OCI-LY1 (cell line): Measurements from ENCODE around the gene TMCC1.

ENCODE experiments used
- H2AFZ ChIP-seq: fragments of 200-600 bp; sonication (generic), shearing (Covaris generic); 2 replicates; pipeline ENCODE4 v1.6.0; 2014; ENCODE audit warnings: antibody characterized with exemption, mild to moderate bottlenecking, low read length
- H3F3A ChIP-seq: fragments of 200-600 bp; sonication (generic), shearing (Covaris generic); 2 replicates; pipeline ENCODE4 v1.6.0; 2014; ENCODE audit warnings: mild to moderate bottlenecking, antibody characterized with exemption, low read length, moderate library complexity; ENCODE audit not compliant: insufficient read depth
- H3K27ac ChIP-seq: fragments of 200-600 bp; sonication (generic); 2 replicates; pipeline ENCODE4 v1.5.1; 2014; ENCODE audit warnings: low read length, mixed run types, mild to moderate bottlenecking, low read depth; ENCODE audit not compliant: poor library complexity, severe bottlenecking
- H3K27me3 ChIP-seq: fragments of 200-600 bp; sonication (generic); 2 replicates; pipeline ENCODE4 v1.6.0; 2014; ENCODE audit warnings: antibody characterized with exemption, mild to moderate bottlenecking, low read length, moderate library complexity; ENCODE audit not compliant: insufficient read depth
- H3K36me3 ChIP-seq: fragments of 200-600 bp; sonication (generic); 2 replicates; pipeline ENCODE4 v1.6.1; 2014; ENCODE audit warnings: mild to moderate bottlenecking, antibody characterized with exemption, low read length, moderate library complexity, mixed read lengths; ENCODE audit not compliant: insufficient read depth
- H3K4me1 ChIP-seq: fragments of 200-600 bp; sonication (generic); 2 replicates; pipeline ENCODE4 v1.5.1; 2014; ENCODE audit warnings: mild to moderate bottlenecking, low read length, moderate library complexity; ENCODE audit not compliant: insufficient read depth, severe bottlenecking
- H3K4me2 ChIP-seq: fragments of 200-600 bp; sonication (generic), shearing (Covaris generic); 2 replicates; pipeline ENCODE4 v1.6.1; 2014; ENCODE audit warnings: low read length
- H3K4me3 ChIP-seq: fragments of 200-600 bp; sonication (generic); 2 replicates; pipeline ENCODE4 v1.5.1; 2014; ENCODE audit warnings: low read length, low read depth, mild to moderate bottlenecking, mixed read lengths; ENCODE audit not compliant: poor library complexity, severe bottlenecking
- H3K79me2 ChIP-seq: fragments of 200-600 bp; shearing (Covaris generic); 2 replicates; pipeline ENCODE4 v1.6.1; 2016; ENCODE audit warnings: mixed run types, low read length, mixed read lengths; ENCODE audit not compliant: insufficient read depth
- H3K9ac ChIP-seq: fragments of 200-600 bp; sonication (generic), shearing (Covaris generic); 2 replicates; pipeline ENCODE4 v1.6.1; 2014; ENCODE audit warnings: mild to moderate bottlenecking, low read length, mixed read lengths
- H3K9me2 ChIP-seq: fragments of 200-600 bp; sonication (generic), shearing (Covaris generic); 2 replicates; pipeline ENCODE4 v1.6.1; 2014; ENCODE audit warnings: low read depth, mild to moderate bottlenecking, low read length, mixed read lengths
- H3K9me3 ChIP-seq: fragments of 200-600 bp; shearing (Covaris generic); 2 replicates; pipeline ENCODE4 v1.6.1; 2014; ENCODE audit warnings: low read length, mixed read lengths
- H4K20me1 ChIP-seq: fragments of 200-600 bp; sonication (generic), shearing (Covaris generic); 2 replicates; pipeline ENCODE4 v1.6.0; 2016; ENCODE audit warnings: mild to moderate bottlenecking, low read length; ENCODE audit not compliant: insufficient read depth
- CTCF ChIP-seq: fragments of 200-600 bp; sonication (generic), shearing (Covaris generic); IDR thresholded peaks from 2 replicates; pipeline ENCODE4 v1.5.1; 2017; ENCODE audit warnings: mild to moderate bottlenecking, antibody characterized with exemption, low read length, moderate library complexity, mixed read lengths
- EZH2 ChIP-seq: fragments of 200-600 bp; sonication (generic), shearing (Covaris generic); IDR thresholded peaks from 2 replicates; pipeline ENCODE4 v1.8.0; 2017; ENCODE audit warnings: borderline replicate concordance, mixed run types, mild to moderate bottlenecking, antibody characterized with exemption, low read length, moderate library complexity, mixed read lengths

TMCC1 gene

GRCh38 chr3:129890891-129891290 is 2.6 kb downstream of the TMCC1 start:
- Histone ChIP-seq H3K36me3 (peaks cover 18% of the 10 kb centered on the region; the same call in 1 of the 2 replicates), H4K20me1 (no peaks in the 10 kb centered on the region), H3K9me2 (no peaks in the 10 kb centered on the region), H3K27ac (peak overlapping the region; percentile 95), H3K4me1 (peaks cover 60% of the 10 kb centered on the region), H3K4me2 (peak overlapping the region; percentile 97), H3K79me2 (peaks cover 66% of the 10 kb centered on the region), H3F3A (no peaks in the 10 kb centered on the region; the same call in 1 of the 2 replicates), H3K9me3 (no peaks in the 10 kb centered on the region), H3K27me3 (no peaks in the 10 kb centered on the region), H2AFZ (no peak overlapping the region), H3K4me3 (peak overlapping the region; percentile 92), H3K9ac (peak overlapping the region; percentile 97)
- TF ChIP-seq CTCF: no peak

- Histone ChIP-seq H3K4me1 (peaks cover 60% of the 10 kb centered on the region), H3K9me2 (no peaks in the 10 kb centered on the region), H3K27ac (peak overlapping the region; percentile 95), H3K4me3 (peak overlapping the region; percentile 92), H3K4me2 (peak overlapping the region; percentile 97), H3F3A (no peaks in the 10 kb centered on the region; the same call in 1 of the 2 replicates), H3K9ac (peak overlapping the region; percentile 97), H3K36me3 (peaks cover 18% of the 10 kb centered on the region; the same call in 1 of the 2 replicates), H2AFZ (no peak overlapping the region), H3K79me2 (peaks cover 70% of the 10 kb centered on the region), H3K9me3 (no peaks in the 10 kb centered on the region), H4K20me1 (no peaks in the 10 kb centered on the region), H3K27me3 (no peaks in the 10 kb centered on the region)
- TF ChIP-seq EZH2 (no peak), CTCF (no peak)
Observed at GRCh38 chr3:129890125-129890524, 3.4 kb downstream of the TMCC1 start.

- TF ChIP-seq CTCF: no peak
- TF ChIP-seq EZH2: no peak
- Histone ChIP-seq H3K27me3 (no peaks in the 10 kb centered on the region), H3K36me3 (peaks cover 31% of the 10 kb centered on the region), H3K79me2 (peaks cover 84% of the 10 kb centered on the region), H4K20me1 (no peaks in the 10 kb centered on the region), H3K27ac (peak overlapping the region; percentile 95), H2AFZ (no peak overlapping the region), H3K4me1 (peaks cover 51% of the 10 kb centered on the region), H3K9me2 (no peaks in the 10 kb centered on the region), H3K9ac (no peak overlapping the region; the same call in 1 of the 2 replicates), H3K4me2 (peak overlapping the region; percentile 14; the same call in 1 of the 2 replicates), H3K9me3 (no peaks in the 10 kb centered on the region), H3K4me3 (no peak overlapping the region), H3F3A (no peaks in the 10 kb centered on the region; the same call in 1 of the 2 replicates)
Observed at GRCh38 chr3:129888771-129889170, 4.7 kb downstream of the TMCC1 start.
